ENCODE measurements around the gene PRKCE.
A peak's percentile ranks its signal among the peaks of the same experiment; 100 is the strongest.

PRKCE gene

DNA sequence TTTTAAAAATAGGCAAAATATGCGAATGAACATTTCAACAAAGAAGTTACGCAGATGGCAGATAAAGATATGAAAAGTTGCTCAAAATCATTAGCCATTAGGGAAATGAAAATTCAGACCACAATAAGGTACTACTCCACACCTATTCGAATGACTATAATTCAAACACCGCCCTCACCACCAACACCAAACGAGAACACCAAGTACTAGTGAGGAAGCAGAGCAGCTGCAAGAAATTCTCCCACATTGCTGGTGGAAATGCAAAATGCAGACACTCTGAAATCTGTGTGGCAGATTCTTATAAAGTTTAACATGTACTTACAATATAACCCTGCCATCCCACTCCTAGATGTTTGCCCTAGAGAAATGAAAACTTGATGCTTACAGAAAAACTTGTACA lies 17.3 kb upstream of the PRKCE start:
- DNase-seq = no peak

DNA sequence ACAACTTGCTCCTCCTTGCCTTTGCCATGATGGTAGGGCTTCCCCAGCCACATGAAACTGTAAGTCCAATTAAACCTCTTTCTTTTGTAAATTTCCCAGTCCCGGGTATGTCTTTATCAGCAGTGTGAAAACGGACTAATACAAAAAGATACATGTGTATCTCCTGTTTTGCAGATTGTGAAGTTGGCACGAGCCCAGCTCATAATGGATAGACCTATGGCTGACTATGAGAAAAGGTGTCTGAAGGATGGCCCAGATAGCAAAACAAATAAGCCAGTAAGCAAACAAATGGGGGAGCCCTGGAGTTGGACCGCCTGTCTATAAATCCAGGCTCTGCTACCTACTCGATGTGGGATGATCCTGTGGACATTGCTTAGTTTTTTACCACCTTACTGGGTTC lies 15.5 kb upstream of the PRKCE start:
- no peak for DNase-seq

DNA sequence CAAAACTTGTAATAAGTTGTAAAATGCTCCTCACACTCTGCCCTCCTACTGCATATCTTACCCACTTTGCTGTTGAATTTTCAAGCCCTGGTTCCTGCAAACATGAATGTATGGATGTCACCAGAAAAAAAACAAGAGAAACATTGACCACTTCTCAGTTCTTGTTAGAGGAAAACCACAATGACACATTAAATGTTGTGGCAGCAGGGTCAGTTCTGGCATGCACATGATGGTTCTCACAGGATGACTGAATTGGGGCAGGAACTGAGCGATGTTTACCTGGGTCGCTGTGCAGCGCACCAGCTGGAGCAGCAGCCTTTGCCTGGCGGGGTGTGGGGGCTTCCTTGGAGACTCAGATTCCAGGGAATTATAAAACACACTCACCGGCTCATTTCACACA lies 14.0 kb upstream of the PRKCE start:
- DNase-seq = no peak

DNA sequence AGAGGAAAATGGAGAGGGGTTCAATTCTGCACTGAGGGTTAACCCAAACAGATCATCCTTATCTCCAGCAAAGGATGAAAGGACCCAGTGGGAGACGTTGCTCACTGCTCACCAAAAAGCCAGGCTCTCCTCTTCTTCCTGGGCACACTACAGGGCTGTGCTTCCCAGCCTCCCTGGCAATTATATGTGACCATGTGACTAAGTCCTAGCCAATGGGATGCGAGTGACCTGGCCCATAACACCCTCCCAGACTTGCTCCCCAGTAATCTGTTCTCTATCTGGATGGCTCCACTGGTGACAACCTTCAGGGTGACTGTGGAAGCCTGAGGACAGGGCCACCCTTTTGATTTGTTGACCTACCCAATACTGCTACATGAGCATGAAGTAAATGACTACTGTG lies 10.9 kb upstream of the PRKCE start:
- no peak for DNase-seq

DNA sequence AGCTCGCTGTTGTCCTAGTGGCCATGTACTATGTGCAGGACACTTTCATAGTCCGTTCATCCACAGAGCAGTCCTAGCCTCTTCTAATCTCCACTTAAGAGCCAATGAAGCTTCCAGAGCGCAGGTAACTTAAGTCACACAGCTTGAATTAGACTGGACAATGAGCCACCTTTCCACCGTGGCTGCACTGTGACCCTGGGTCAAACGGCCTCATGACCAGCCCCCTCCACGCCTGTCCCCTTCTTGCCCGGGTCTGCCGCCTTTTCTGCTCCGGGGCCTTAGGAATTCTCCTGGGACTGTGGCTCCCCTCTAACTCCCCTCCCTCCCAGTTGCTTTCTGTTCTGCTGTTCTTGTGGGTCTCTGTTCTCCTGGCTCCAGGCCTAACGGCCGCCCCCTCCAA lies 8.4 kb upstream of the PRKCE start:
- no peak for DNase-seq

DNA sequence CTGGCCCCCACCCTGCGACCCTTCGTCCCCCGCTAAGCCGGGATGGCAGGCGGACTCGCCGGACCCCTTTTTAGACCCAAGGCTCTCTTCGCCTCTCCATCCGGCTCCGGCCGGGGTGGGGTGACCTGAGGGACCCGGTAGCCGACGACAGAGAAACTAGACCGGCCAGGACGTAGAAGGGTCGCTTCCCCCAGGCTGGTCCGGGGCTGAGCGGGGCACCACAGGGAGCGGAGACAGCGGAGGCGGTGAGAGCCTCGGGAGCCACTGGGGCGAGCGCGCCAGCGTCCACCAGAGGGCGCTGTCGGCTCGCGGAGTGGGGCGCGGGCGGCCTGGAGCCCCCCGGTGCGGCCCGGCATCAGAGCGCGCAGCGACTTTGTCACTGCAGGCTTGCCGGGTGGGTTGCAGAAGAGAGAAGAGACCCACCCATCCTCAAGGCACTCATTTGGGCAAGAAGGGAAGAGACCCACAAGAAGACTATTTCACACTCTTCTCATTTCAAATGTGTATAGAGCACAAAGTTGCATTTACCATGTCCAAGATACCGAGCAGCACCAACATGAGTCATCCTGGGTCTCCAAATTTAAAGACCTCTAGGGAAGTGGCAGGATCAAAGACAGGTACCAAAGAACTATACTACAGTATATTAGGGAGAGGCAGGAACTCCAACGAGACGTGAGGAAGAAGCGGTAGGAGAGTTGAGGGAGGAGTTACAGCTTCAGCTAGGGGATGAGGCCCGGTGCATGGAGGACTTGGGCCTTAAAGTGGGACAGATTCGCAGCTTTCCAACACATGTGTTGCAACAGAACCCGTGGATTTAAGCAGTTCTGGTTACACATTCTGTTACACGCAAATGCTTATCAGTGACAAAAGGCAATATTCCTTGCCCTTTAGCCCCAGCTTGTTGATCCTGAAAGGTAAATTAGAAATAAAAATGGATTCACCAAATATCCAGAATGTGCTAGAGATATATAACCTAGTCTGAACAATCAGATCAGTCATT lies 7.6 kb upstream of the PRKCE start:
- peak; percentile 20 for DNase-seq

DNA sequence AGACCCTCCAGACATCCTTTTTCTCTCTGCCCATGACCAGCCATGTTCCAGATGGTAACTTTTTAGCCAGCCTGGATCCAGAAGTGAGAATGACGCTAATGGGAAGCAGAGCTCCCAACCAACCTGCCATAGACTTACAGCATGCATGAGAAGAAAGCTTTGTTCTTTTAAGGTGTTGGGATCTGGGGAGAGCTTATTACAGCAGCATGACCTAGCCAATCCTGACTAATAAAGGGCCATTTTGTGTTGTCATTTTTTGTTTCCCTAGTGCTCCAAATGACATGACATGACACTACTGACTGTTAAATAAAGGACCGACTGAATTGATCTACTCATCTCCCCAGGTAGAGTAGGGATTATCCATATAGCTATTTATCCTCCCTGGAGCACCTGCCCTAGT lies 5.2 kb upstream of the PRKCE start:
- no peak for DNase-seq

DNA sequence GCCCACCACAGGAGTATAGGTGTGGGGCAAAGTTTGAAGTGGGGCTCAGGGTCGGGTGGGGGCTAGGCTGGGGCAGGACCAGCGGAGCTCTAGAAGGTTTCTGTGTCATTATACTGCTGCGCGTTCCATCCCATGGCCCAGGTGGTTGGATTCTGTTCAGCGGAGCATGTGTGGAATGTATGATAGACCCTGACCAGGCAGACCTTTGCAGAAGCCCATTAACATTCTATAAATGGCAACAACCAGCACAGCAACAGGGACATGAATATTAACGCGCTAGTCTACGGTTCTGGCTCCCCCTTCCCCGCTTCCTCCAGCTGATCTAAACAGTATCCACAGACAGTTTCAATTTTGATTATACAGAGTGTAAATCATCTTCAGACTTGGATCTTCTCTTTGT lies 4.1 kb upstream of the PRKCE start:
- no peak for DNase-seq

DNA sequence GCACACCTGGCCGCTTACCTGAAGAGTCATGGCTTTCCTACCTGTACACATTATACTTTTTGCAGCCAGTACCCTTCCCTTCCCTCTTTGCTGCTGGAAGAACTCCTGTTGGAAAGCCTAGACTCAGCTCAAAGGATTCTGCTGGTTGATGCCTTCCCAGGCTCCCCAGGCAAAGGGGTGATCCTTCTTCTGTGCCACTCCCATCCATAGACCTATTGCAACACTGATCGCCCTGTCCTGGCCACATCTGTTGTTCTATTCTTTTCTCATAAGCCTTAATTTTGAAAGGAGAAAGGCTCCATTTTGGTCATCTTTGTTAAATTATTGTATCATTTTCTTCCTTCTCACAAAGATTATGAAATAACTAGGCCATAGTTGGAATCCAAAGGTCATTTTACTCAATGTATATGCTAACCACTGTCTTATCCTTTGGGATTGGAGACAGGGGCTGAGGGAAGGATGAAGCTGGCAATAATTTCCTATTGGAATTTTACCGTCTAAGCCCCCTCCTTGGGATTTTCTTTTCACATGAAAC lies 3.4 kb upstream of the PRKCE start:
- no peak for DNase-seq

DNA sequence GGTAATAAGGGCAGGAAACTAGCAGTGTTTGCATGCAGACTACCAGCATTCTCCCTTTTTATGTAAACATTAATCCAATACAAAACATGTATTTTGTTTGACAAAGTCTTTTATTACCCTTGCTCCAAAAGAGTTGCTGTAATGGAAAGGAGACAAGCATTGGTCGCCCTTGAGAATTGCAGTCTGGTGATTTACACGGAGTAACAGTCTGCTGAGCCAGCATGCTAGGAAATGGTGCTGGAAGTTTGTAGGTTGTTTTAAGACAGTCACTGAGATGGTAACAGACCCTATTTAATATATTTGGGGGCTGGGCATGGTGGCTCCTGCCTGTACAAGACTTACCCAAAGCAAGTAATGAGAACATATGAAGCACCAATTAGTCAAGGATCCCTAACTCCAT lies 2.8 kb upstream of the PRKCE start:
- DNase-seq = no peak

DNA sequence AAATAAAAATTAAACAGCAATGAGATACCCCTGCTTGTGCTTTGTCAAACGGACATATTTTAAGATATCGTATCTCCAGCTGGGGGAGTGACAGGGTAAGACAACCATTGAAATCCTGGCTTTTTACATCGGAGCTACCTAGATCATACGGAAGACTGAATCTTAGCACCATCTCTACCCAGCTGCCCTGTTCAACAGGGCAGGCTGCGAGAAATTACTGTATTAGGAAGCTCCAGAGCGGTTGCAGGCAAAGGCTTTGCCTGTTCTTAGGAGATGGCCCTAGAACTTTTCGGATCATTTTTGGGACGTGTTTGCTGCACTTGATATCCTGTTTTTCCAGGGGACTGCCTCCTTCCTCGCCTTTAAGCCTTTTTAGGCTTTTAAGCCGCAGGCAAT lies 2.0 kb upstream of the PRKCE start:
- no peak for DNase-seq

DNA sequence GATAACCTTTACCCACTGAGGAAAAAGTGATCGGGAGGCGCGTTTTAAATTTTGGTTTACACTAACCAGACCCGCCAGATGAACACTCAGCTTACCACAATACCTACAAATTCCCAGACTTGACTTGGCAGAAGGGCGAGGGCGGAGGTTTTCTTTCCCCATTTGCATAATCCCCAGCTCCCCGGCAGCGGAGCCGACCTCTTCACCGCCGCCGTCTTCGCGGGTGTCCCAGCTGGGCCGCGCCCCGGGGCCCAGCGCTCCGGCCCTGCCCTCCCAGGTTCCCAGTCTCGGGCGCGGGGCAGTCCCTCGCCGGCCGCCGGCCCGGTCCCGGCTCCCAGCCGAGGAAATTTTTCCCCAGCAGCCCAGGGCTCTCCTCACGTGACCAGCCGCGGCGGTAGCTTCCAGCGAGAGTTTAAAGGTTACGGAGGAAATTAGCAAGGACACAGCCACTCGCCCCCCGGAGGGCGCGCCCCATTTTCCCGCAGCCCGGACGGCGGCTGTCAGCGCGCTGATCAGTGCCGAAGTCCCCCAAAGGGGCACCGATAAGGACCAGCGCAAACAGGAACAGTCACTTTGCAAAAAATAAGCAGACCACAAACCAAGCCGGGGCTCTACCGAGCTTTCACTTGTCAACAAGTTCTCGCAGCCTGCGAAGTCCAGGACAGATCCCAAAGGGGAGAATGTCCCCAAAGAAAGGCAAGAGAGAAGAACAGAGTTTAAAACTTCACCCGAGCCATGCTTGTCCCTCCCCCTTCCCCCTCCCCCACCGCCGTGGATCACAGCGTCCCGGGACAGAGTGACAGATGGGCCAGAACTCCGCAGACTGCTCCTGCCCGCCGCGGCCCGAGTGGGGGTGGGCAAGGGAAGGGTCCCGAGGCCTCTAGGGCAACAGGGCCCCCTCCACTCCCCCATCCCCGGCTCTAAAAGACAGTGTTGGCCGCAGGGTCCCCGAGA lies 1.3 kb upstream of the PRKCE start:
- DNase-seq = peak; percentile 61

DNA sequence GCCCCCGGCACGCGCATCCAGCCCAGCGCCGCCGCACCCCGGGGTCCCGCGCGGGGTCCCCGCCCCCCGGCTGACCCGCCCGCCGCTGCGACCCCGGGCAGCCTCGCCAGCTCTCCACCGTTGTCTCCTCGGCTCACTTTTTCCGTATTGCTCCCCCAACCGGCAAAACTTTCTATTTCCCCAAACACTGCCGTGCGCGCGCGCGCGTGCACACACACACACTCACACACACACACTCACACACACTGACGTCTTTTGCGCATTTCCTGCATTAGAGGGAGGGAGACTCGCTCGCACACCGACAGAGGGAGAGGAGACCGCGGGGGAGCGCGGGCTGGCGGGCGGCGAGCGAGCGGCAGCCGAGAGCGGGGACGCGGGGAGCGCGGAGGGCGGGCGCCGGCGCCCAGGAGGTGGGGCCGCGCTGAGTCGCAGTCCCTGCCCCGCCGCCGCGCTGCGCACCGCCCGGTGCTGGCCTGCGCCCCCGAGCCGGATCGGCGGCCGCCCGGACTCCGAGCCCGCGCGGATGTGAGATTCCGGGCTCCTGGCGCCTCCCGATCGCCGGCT lies 542 bp upstream of the PRKCE start:
- peak; percentile 52 for DNase-seq

DNA sequence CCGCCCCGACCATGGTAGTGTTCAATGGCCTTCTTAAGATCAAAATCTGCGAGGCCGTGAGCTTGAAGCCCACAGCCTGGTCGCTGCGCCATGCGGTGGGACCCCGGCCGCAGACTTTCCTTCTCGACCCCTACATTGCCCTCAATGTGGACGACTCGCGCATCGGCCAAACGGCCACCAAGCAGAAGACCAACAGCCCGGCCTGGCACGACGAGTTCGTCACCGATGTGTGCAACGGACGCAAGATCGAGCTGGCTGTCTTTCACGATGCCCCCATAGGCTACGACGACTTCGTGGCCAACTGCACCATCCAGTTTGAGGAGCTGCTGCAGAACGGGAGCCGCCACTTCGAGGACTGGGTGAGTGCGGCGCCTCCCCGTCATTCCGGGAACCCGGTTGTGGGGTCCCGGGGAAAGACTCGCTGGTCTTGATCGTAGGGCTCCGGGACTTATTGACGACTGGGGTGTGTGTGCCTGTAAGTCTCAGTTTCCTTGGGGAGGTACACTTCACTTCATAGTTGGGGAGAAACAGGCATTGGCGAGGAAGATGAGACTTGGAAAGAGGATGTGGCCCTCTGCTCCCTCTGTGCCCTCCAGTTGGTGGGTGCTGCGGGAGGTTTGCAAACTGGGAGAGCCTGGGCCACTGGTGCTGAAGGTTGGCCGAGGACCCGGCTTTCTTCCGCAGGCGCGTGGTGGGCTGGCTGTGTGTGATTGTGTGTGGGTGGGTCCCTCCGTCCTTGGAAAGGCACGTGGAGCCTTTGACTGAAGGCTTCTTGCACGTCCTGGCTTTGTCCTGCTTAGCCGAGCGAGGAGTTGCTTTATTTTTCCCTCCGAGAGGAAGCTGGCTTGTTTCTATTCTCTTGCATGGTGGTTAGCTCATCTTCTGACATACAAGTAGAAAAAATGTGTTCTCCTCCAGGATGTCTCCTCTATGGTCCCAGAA lies 886 bp downstream of the PRKCE start:
- no peak for DNase-seq

DNA sequence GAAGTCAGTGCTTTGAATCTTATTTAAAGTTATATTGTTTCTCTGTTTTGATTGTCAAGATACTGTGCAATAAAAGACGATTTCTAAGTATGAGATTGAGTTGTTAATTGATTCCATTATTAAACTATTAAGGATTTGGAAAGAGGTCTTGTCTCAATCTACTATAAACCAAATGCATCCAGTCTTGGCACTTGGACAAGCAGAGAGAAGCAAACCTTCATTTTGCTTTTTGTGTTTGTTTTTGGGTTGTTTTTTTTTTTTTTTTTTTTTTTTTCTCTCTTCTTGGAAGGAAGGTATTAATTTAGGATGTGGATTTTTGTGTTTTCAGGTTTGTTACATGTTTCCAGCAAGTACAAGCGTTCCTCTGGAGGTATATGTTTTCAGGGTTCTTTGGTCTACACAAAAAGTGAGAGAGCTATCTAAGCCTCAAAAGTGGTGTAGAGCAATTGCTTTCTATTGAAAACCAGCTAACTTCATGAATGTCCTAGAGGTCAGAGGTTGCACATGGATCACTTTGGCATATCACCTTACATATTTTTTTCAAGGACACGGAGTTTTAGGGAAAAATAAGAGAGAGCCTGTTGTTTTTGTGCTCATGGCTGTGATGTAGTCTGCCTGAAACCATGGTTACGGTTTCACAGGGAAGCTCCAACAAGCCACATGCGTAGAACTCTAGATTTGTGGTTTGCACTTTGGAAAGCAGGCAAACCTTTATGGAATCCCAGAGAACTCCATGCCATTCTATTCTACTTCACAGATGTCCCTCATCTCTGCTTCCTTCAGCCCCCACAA lies 1.8 kb downstream of the PRKCE start:
- DNase-seq = no peak

DNA sequence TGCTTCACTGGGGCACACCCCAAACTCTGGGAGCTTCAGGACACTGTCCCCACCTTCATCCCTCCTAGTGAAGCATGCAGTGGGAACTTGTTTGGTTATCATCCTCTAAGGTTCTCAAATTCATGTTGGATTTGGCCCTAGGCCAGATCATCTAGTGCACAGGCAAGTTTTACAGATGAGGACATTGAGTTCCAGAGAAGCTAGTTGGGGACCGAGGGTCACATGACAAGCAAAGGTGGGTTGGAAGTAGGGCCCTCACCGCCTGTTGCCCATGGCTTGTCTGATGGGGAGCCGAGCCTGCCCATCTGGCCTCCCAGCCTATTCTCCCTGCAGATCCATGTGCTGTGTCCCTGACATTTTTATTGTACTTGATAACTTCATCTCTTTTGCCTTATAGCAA lies 2.8 kb downstream of the PRKCE start:
- no peak for DNase-seq

DNA sequence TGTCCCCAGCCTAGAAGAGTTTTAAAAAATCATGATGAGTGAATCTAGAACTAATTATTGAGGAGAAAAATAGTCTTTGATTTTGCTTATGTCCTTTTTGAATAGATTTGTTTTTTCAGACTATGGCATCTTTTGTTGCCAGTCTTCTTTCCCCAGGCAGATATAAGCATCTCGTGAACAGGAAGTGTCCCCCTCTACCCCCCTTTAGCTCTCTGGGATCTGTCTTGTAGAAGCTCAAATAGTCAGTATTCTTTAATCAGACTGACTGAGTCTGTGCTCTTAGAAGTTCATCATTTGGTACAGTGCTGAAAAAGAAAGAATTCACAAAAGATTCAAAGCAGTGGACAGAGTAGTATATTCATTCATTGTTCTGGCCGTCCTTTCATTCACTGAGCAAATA lies 10.4 kb downstream of the PRKCE start:
- no peak for DNase-seq

DNA sequence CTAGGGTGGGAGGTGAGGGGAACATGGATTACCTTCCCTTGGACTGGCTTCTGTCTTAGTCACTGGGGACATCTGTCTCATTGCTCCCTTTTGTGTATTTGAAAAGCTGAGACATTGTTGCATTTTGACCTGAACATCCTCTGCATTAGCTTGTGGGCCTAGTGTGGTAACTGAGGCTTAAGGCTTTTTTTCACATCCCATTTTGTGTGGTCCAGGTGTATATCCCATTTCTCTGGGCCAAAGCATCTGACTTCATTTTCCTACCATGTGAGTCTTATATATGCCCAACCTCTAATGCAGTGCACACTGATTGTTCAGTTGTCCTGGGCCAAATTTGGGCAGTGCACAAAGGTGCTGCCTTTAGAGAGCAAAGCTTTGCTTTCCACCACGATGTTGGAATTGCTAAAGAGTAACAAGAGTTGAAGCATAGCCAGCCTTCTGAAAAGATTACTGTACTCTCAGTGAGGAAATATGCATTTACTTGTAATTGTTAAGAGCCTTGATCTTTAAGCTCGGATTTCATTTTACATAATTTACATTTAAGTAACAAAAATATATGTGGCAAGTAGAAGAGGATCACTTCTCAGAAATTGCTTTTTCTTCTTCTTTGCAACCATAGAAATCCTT lies 13.3 kb downstream of the PRKCE start:
- DNase-seq = no peak

DNA sequence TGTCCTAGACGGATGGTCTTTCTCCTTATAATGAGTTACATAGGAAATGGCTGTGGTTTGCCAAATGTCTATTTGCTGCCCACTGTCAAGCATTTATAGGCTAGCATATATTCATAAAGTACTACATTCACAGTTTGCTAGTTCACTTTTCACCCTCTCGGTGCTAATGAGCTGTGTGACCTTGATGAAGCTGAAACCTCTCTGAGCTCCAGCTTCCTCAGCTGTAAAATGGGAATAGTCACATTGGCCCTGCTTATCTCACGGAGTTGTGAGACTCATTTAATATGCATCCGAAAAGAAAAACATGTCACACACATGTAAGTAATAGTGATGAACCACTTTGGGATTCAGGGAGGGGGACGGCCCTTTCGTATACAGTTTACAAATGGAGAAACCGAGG lies 17.0 kb downstream of the PRKCE start:
- DNase-seq = no peak

DNA sequence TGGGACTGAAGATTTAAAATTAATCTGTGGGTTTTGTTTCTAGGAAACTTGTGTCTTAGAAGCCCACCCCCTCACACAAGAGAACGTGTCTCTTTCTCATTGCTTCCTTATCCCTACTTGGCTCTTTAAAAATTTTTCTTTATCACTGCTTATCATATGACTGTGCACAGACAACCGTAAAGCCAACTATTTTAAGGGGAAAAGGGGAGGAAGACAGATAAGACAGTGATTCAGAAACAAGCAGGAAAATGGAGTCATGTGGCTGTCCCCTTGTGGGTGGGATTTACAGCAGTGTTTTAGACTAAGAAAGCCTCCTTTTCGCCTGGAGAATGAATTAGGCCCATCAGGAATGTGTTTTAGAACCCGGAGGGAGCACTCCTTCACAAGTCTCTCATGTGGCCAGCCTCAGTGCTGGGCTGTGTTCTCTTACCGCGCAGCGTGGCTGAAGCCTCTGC lies 17.6 kb downstream of the PRKCE start:
- DNase-seq = no peak

DNA sequence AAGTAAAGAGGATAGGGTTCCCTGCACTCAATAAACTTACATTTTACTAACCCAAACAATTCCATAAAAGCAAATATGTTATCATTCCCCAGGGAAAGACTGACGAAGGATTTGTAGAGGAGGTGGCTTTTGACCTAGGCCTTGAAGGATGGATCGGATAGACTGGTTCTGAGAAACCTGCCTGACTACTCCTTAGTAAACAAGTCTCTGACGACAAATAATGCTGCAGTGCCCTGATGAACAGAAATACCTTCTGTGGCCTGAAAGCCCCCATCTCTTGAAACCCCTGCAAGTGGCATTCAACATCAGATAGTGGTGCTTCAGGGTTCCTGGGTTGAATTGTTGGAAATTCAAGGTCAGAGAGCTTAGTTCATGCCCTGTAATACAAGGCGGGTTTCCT lies 19.2 kb downstream of the PRKCE start:
- DNase-seq = no peak
